GM12891 (cell line): ENCODE results near the gene PADI1.

Experiments used
- POLR2A ChIP-seq: IDR thresholded peaks from 2 replicates; pipeline ENCODE4 v1.6.1; 2011; ENCODE audit warnings: low read depth, low read length, control low read depth
- POLR2AphosphoS5 ChIP-seq: IDR thresholded peaks from 2 replicates; pipeline ENCODE4 v1.6.1; 2011; ENCODE audit warnings: low read depth, low read length, control low read depth
- TAF1 ChIP-seq: IDR thresholded peaks from 2 replicates; pipeline ENCODE4 v1.6.1; 2011; ENCODE audit warnings: low read depth, low read length, control low read depth

- TF ChIP-seq TAF1 (no peak), POLR2AphosphoS5 (no peak), POLR2A (no peak)
These were observed 32.6 kb downstream of the PADI1 start for GRCh38 chr1:17237561-17237903.
